ENCODE results near the gene AQP12B. TPM values are rescaled to one million over a fixed set of nuclear protein-coding genes. Genes with fewer than 3 reads are reported as not detected.

The AQP12B gene
- total and polyA plus RNA-seq, 10 of the 15 experiments (the other 5 are each of a cell fraction or from before 2014, with no cell fraction given) = not detected

DNA sequence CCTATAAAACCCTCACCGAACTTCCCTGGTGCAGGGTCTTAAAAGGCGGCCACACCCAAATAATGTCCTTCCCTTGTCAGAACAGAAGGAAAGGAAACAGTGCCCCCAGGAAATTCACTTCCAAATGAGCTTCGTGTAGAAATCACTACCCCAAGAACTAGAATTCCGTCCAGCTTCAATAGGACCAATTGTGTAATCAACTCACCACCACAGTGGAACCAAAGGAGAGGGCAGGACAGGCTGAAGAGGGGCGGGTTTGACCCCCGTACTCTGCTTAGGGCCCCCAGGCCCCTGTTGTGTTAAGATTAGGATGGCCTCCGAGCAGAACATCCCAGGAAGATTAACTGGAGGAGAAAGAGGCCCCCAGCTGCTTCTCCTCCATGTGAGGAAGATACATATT is 33.4 kb downstream of the AQP12B start:
- no TSS peak for BruUV-seq (replicated peaks)
- no peaks in the 10 kb centered on the region for H3K79me2 ChIP-seq (ENCODE audit: control insufficient read depth, insufficient read depth, low read length)
- no peak for ATAC-seq
- H3K4me1 ChIP-seq (ENCODE audit: control insufficient read depth, insufficient read depth, low read length) = no peaks in the 10 kb centered on the region
- no peak overlapping the region for H3K27ac ChIP-seq (ENCODE audit: control insufficient read depth, insufficient read depth)
- no peaks in the 10 kb centered on the region for H4K20me1 ChIP-seq (ENCODE audit: control insufficient read depth, insufficient read depth)
- 43% methylated on average over 7 of the region's 7 CpGs for WGBS (ENCODE audit: insufficient coverage, insufficient replicate concordance, low lambda C conversion rate, missing lambda C conversion rate)
- no peak for FAIRE-seq
- no peaks in the 10 kb centered on the region for H3K36me3 ChIP-seq (ENCODE audit: control insufficient read depth in 2 of 2, insufficient read depth in 2 of 2, low read length in 1 of 2)
- H3K27me3 ChIP-seq (replicated peaks in 1 of 2; ENCODE audit: control insufficient read depth in 2 of 2, insufficient read depth in 2 of 2, low read length in 1 of 2) = peaks cover 0 to 7% of the 10 kb centered on the region in 2 experiments
- H3K9me3 ChIP-seq (replicated peaks; ENCODE audit: control insufficient read depth, insufficient read depth, low read length) = peaks cover 8% of the 10 kb centered on the region
- TF ChIP-seq, protein P1, sequence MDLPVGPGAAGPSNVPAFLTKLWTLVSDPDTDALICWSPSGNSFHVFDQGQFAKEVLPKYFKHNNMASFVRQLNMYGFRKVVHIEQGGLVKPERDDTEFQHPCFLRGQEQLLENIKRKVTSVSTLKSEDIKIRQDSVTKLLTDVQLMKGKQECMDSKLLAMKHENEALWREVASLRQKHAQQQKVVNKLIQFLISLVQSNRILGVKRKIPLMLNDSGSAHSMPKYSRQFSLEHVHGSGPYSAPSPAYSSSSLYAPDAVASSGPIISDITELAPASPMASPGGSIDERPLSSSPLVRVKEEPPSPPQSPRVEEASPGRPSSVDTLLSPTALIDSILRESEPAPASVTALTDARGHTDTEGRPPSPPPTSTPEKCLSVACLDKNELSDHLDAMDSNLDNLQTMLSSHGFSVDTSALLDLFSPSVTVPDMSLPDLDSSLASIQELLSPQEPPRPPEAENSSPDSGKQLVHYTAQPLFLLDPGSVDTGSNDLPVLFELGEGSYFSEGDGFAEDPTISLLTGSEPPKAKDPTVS (IDR thresholded peaks at IDR 0.05; ENCODE audit: low read depth, low read length) = no peak
- TF ChIP-seq, protein P2, sequence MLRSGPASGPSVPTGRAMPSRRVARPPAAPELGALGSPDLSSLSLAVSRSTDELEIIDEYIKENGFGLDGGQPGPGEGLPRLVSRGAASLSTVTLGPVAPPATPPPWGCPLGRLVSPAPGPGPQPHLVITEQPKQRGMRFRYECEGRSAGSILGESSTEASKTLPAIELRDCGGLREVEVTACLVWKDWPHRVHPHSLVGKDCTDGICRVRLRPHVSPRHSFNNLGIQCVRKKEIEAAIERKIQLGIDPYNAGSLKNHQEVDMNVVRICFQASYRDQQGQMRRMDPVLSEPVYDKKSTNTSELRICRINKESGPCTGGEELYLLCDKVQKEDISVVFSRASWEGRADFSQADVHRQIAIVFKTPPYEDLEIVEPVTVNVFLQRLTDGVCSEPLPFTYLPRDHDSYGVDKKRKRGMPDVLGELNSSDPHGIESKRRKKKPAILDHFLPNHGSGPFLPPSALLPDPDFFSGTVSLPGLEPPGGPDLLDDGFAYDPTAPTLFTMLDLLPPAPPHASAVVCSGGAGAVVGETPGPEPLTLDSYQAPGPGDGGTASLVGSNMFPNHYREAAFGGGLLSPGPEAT (IDR thresholded peaks at IDR 0.05; ENCODE audit: low read depth) = no peak
- no peak for TF ChIP-seq TBL1XR1 (IDR thresholded peaks at IDR 0.05; ENCODE audit: low read depth, low read length)
- no peak for TF ChIP-seq NFYA (IDR thresholded peaks at IDR 0.05; ENCODE audit: borderline replicate concordance, low read depth, low read length)
- TF ChIP-seq, protein P3, sequence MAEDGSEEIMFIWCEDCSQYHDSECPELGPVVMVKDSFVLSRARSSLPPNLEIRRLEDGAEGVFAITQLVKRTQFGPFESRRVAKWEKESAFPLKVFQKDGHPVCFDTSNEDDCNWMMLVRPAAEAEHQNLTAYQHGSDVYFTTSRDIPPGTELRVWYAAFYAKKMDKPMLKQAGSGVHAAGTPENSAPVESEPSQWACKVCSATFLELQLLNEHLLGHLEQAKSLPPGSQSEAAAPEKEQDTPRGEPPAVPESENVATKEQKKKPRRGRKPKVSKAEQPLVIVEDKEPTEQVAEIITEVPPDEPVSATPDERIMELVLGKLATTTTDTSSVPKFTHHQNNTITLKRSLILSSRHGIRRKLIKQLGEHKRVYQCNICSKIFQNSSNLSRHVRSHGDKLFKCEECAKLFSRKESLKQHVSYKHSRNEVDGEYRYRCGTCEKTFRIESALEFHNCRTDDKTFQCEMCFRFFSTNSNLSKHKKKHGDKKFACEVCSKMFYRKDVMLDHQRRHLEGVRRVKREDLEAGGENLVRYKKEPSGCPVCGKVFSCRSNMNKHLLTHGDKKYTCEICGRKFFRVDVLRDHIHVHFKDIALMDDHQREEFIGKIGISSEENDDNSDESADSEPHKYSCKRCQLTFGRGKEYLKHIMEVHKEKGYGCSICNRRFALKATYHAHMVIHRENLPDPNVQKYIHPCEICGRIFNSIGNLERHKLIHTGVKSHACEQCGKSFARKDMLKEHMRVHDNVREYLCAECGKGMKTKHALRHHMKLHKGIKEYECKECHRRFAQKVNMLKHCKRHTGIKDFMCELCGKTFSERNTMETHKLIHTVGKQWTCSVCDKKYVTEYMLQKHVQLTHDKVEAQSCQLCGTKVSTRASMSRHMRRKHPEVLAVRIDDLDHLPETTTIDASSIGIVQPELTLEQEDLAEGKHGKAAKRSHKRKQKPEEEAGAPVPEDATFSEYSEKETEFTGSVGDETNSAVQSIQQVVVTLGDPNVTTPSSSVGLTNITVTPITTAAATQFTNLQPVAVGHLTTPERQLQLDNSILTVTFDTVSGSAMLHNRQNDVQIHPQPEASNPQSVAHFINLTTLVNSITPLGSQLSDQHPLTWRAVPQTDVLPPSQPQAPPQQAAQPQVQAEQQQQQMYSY (CRISPR knock-in tag; IDR thresholded peaks at IDR 0.05) = no peak
- no peak for TF ChIP-seq ESRRA (IDR thresholded peaks at IDR 0.05; ENCODE audit: low read length)
- no peak for TF ChIP-seq JUND (IDR thresholded peaks at IDR 0.05; ENCODE audit: low read depth, low read length)
- TF ChIP-seq SIN3A (IDR thresholded peaks at IDR 0.05; ENCODE audit: low read depth, low read length) = no peak
- TF ChIP-seq, protein P4, sequence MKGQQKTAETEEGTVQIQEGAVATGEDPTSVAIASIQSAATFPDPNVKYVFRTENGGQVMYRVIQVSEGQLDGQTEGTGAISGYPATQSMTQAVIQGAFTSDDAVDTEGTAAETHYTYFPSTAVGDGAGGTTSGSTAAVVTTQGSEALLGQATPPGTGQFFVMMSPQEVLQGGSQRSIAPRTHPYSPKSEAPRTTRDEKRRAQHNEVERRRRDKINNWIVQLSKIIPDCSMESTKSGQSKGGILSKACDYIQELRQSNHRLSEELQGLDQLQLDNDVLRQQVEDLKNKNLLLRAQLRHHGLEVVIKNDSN (IDR thresholded peaks at IDR 0.05; ENCODE audit: borderline replicate concordance, extremely low read length, insufficient read depth, low read depth, low read length) = no peak
- TF ChIP-seq KAT2A (conservative IDR thresholded peaks at IDR 0.05; ENCODE audit: control insufficient read depth, low read depth, low read length) = no peak
- TF ChIP-seq STAT3 (IDR thresholded peaks at IDR 0.05; ENCODE audit: low read depth, low read length) = no peak
- ChIA-PET POLR2A (interaction anchor here (0.5 to 1.0 kb wide), 2 partner anchors 90 to 629 kb away, joined by 3 to 7 read pairs; no protein-coding TSS in a partner anchor), CTCF (interaction anchor here (0.7 to 1.4 kb wide), 5 partner anchors 60 to 342 kb away, joined by 3 to 4 read pairs (median 3); partner anchors contain the start of gene CAPN10), SMC1A (ENCODE audit: uncharacterized antibody, unreplicated experiment) (interaction anchor here (0.6 to 1.8 kb wide), 4 partner anchors 33 to 135 kb away, joined by 3 to 8 read pairs (median 3); partner anchors contain the start of gene CAPN10), RAD21 (ENCODE audit: unreplicated experiment) (interaction anchor here (0.9 to 1.4 kb wide), 2 partner anchors 62 to 135 kb away, joined by 3 to 5 read pairs; partner anchors contain the start of gene CAPN10)
- intact Hi-C loops (cut with micrococcal nuclease; ENCODE audit: unreplicated experiment) (no loop called here), in situ Hi-C loops (cut with MboI) (no loop called here)
- no peak overlapping the region for H3K4me2 ChIP-seq (ENCODE audit: control insufficient read depth, insufficient read depth)
- H2AFZ ChIP-seq (ENCODE audit: control insufficient read depth, low read depth, low read length) = no peak overlapping the region
- H3K9ac ChIP-seq (ENCODE audit: control insufficient read depth, insufficient read depth, low read length) = no peak overlapping the region
- DNase-seq (ENCODE audit: low read depth, low spot score) = no peak
- H3K4me3 ChIP-seq = no peak overlapping the region
